ENCODE results near the gene LENG8. TPM values are rescaled to one million over a fixed set of nuclear protein-coding genes. Genes with fewer than 3 reads are reported as not detected.

LENG8 gene
- 36.5 and 53.7 TPM in 2 replicates for total RNA-seq (ENCODE audit: low replicate concordance)

DNA sequence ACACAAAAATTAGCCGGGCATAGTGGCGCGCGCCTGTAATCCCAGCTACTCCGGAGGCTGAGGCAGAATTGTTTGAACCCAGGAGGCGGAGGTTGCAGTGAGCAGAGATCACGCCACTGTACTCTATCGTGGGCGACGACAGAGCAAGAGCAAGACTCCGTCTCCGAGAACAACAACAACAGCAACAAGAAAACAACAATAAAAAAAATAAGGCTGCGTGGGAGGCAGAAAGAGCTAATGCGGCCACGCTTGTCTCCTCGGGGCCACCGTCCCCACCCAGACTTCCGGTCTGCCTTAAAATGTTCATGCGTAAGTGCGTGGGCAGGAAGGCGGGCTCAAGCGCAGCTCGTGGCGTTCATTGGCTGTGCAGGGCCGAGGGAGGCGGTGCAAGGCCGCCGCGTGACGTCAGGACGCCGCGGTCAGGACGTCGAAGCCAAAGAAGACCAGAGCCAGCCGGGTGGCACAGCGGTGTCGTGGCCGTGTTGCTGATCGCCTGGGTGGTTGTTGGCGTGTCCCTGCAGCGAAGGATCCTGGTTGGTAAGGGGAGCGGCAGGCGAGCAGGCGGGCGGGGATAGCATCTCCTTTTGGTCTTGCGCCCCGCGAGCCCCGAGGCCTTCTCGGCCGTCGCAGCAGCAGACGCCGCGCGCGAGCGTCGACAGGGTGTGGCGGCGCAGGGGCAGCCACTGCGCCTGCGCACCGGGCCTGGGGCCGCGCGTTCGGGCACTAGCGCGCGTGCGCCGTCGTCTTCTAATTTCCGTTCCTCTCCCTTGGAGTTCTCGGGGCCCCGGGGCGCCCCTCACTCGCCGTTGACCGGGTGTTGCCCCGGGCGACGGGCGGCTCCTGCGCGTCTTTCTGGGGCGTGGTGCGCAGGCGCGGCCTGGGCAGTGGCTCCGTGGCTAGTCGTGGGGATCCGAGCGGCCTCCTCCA lies at the start of gene LENG8:
LENG8 (plus strand) TSS at position 426 of the 927 bp plus-strand sequence. CDS start 2,146 bp downstream, outside the sequence.

DNA sequence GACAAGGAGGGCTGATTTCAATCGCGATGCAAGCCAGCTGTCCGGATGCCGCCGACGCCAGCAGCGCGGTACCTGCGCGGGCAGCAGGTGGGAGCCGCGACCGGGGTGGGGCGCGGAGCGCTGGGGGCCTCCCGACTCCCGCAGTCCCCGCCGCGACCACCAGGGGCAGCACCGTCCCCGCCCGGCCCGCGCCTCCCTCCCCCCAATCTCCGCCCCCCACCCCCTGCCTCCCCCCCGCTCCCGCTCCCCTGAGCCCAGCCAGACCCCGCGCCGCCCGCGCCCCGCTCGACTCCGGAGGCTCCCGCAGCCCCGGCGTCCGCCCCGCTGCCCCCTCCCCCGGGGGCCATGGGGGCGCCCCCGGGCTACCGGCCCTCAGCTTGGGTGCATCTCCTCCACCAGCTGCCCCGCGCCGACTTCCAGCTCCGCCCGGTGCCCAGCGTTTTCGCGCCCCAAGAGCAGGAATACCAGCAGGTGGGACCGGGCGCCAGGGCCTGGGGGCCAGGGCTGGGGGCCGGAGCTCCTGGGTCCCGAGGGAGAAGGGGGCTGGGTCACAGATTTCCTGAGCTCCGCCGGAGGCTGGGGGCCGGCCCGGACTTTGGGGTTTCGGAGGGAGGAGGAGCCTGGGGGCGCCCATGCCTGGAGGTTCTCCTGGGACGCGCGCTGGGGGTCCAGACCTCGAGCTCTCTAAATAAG lies 33.6 kb upstream of the LENG8 start, which contains the start of gene TTYH1:
TTYH1 (plus strand) TSS at position 257 of the 693 bp plus-strand sequence; CDS start at position 346, 89 bp downstream.

DNA sequence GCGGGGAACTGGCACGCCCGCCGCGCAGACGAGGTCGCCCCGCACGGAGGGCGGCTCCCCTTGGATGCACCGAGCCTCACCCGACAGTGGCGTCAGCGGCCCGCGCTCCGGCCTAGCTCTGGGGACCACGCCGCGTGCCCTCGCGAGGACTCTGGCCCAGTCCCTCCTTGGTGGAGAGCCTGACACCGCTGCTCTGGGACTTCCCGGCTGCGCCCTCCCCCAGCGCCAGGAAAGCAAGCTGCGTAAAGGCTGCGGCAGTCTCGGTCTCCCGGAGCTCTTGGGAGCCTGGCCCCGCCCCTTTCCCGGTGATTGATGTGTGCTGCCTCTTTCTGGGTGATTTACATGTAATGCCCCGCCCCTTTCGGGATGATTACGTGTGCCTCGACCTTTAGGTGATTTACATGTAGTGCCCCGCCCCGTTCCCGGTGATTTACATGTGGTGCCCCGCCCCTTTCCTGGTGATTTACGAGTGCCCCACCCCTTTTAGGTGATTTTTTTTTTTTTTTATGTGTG lies 14.6 kb downstream of the LENG8 start, which contains the start of gene LENG9:
LENG9 (minus strand) TSS at position 248 of the 513 bp plus-strand sequence. CDS start 252 bp downstream, outside the sequence.

DNA sequence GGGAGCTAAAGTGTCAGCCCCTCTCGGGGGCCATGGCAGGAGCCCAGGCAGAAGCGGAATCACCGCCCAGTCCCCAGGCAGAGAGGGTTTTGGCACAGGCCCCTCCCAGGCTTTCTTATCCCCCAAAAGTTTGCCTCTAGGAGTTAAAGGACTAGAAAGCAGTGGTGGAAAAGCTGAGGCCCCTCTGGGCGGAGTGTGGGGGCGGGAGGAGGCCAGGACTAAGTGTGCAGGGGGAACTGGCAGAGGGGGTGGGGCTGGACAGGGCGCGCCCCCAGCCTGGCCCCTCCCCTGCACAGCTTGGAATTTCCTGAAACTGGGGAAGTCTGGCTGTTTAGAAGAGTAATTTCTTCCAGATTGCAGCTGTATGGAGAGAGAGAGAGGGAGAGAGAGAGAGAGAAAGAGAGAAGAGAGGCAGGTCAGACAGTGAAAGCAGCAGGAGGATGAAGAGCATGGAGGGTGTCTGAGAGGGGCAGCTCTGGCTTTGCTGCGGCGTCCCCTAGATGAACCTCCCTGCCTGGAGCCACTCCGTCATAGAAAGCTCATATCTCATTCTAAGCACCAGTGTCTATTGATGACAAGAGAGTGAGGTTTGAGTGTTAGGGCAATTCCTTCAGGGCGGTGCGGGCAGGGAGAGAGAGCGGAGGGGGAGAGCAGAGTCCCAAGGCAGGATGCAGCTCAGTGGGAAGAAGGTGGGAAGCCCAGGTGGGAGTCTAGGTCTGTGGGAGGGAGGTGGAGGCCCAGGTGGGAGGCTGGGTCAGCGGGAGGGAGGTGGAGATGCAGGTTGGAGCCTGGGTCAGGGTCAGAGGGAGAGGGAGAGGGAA lies 24.3 kb downstream of the LENG8 start, which contains the start of gene CDC42EP5:
CDC42EP5 (minus strand) TSS at position 226 of the 821 bp plus-strand sequence. CDS start 7,749 bp downstream, outside the sequence.

DNA sequence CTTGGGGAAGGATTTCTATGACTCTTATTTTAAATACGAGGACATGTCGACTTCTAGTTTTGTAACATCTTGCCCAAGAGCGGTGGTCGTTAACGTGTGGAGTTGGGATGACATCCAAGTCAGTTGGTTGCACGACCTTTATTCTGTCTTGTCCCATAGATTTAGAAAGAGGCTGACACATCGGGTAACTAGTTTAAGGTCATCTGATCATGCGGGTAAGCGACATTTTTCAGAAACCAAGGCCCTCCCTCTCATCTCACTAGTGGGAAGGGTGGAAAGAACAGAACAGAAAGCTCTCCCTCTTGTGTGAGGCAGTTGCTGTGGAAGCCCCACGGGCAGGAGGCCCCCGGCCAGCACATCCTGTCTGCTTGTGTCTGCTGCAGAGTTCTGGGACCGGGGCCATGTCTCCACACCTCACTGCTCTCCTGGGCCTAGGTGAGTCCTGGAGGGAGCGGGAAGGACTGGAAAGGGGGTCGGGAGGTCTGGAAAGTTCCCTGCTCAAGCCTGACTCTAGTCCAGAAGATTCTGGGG lies 53.6 kb downstream of the LENG8 start, which contains the start of gene LAIR2:
LAIR2 (plus strand) TSS at position 314 of the 531 bp plus-strand sequence; CDS start at position 402, 88 bp downstream.

Other genes with a start within 250 kb of the LENG8 start
- gene RPS9, start 248.3 kb upstream of the LENG8 start, total RNA-seq (ENCODE audit: low replicate concordance): 975 and 2,995 TPM in 2 replicates
- gene LILRB3, start 226.2 kb upstream of the LENG8 start, total RNA-seq (ENCODE audit: low replicate concordance): not detected in 2 replicates
- gene LILRA6, start 206.4 kb upstream of the LENG8 start, total RNA-seq (ENCODE audit: low replicate concordance): not detected in 2 replicates
- not detected in 2 replicates for gene LILRB5, start 191.9 kb upstream of the LENG8 start, total RNA-seq (ENCODE audit: low replicate concordance)
- not detected in 2 replicates for gene LILRB2, start 168.1 kb upstream of the LENG8 start, total RNA-seq (ENCODE audit: low replicate concordance)
- not detected in 2 replicates for gene LILRA5, start 136.0 kb upstream of the LENG8 start, total RNA-seq (ENCODE audit: low replicate concordance)
- not detected in 2 replicates for gene LILRA4, start 110.0 kb upstream of the LENG8 start, total RNA-seq (ENCODE audit: low replicate concordance)
- not detected in 2 replicates for gene LAIR1, start 84.3 kb upstream of the LENG8 start, total RNA-seq (ENCODE audit: low replicate concordance)
- not detected in 2 replicates for gene TTYH1, start 33.7 kb upstream of the LENG8 start, total RNA-seq (ENCODE audit: low replicate concordance)
- gene LENG9, start 14.6 kb downstream of the LENG8 start, total RNA-seq (ENCODE audit: low replicate concordance): 5.4 and 14.1 TPM in 2 replicates
- gene CDC42EP5, start 24.1 kb downstream of the LENG8 start, total RNA-seq (ENCODE audit: low replicate concordance): 2.9 and 41.0 TPM in 2 replicates
- not detected in 2 replicates for gene LAIR2, start 53.6 kb downstream of the LENG8 start, total RNA-seq (ENCODE audit: low replicate concordance)
- gene LILRA2, start 124.6 kb downstream of the LENG8 start, total RNA-seq (ENCODE audit: low replicate concordance): not detected in 2 replicates
- not detected in 2 replicates for gene LILRA1, start 144.4 kb downstream of the LENG8 start, total RNA-seq (ENCODE audit: low replicate concordance)
- gene LILRB1, start 181.3 kb downstream of the LENG8 start, total RNA-seq (ENCODE audit: low replicate concordance): not detected in 2 replicates
- not detected in 2 replicates for gene LILRB4, start 213.8 kb downstream of the LENG8 start, total RNA-seq (ENCODE audit: low replicate concordance)